ENCODE data around the gene ZBTB4.

Gene ZBTB4

DNA sequence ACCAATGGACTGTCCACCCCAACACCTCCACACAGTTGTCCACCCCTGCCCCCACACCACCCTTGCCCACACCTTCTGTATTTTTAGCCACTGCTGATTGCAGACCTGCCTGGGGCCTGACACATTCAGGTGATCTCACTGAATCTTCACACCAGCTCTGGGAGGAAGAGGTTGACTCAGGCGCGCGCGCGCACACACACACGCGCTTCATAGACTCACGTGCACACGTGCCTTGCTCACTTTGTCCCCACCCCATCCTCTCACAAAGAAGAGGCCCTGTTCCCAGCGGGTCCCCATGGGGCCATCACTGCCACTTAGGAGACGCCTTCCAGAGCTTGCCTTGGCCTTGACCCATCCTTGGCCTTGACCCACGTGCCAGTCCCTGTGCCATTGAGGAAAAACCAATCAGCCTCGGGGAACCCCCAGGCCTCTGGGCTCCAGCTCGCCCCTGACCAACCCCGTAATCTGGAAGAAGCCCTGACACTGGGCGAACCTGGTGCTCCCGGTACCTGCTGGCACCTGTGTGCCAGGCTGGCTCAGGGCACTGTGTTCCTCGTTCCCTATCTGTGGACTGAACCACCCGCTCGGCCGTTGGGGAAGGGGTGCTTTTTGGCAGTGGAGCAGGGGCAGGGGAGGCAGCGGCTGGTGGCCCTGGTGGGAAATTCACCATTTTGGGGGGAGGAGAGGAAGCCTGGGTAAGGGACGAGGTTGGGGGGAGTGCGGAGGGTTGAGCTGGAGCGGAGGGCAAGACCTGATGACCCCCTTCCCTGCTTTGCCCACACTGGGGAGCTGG lies 68.6 kb downstream of the ZBTB4 start:
- ATAC-seq, result no peak
- Mint-ChIP-seq H3K36me3 (no peaks in the 10 kb centered on the region), H3K4me1 (no peaks in the 10 kb centered on the region), H3K27ac (no peak overlapping the region), H3K9me3 (no peaks in the 10 kb centered on the region), H3K4me3 (no peak overlapping the region), H3K27me3 (peaks cover 20% of the 10 kb centered on the region)

- peaks cover 6% of the 10 kb centered on the region for H3K4me1 Mint-ChIP-seq
- no peak overlapping the region for H3K27ac Mint-ChIP-seq
- H3K4me3 Mint-ChIP-seq, result no peak overlapping the region
- no peaks in the 10 kb centered on the region for H3K9me3 Mint-ChIP-seq
- peaks cover 31% of the 10 kb centered on the region for H3K27me3 Mint-ChIP-seq
- no peak for ATAC-seq
- H3K36me3 Mint-ChIP-seq, result no peaks in the 10 kb centered on the region
Measured at GRCh38 chr17:7409716-7410115, 69.7 kb downstream of the ZBTB4 start.
